ENCODE measurements around the gene WDSUB1.
A peak's percentile ranks its signal among the peaks of the same experiment; 100 is the strongest.

WDSUB1 gene

GRCh38 chr2:159265171-159265576, 21.3 kb downstream of the WDSUB1 start:
- DNase-seq, result no peak

- DNase-seq, result no peak
Measured at GRCh38 chr2:159262904-159263303, 23.6 kb downstream of the WDSUB1 start.

GRCh38 chr2:159262226-159262625, 24.3 kb downstream of the WDSUB1 start:
- DNase-seq, result no peak

- no peak for DNase-seq
Measured at GRCh38 chr2:159256159-159256558, 30.3 kb downstream of the WDSUB1 start.

GRCh38 chr2:159252905-159253304, 33.6 kb downstream of the WDSUB1 start:
- DNase-seq, result no peak

GRCh38 chr2:159251296-159252173, 35.0 kb downstream of the WDSUB1 start:
- no peak for DNase-seq

GRCh38 chr2:159249990-159250715, 36.4 kb downstream of the WDSUB1 start:
- DNase-seq, result peak in 10 of 14 donors; percentile 13 to 56 (median 44)

- DNase-seq, result no peak
Measured at GRCh38 chr2:159246325-159246988, 40.0 kb downstream of the WDSUB1 start.

- no peak for DNase-seq
Measured at GRCh38 chr2:159243529-159243928, 43.0 kb downstream of the WDSUB1 start.

GRCh38 chr2:159234868-159235267, 51.6 kb downstream of the WDSUB1 start:
- DNase-seq, result no peak

- no peak for DNase-seq
Measured at GRCh38 chr2:159232456-159233170, 53.9 kb downstream of the WDSUB1 start.

GRCh38 chr2:159230145-159230877, 56.2 kb downstream of the WDSUB1 start:
- DNase-seq, result peak in 5 of 14 donors; percentile 7 to 14 (median 10)

GRCh38 chr2:159229476-159230144, 56.9 kb downstream of the WDSUB1 start:
- DNase-seq, result no peak

- peak in 6 of 14 donors; percentile 9 to 53 (median 21) for DNase-seq
Measured at GRCh38 chr2:159228081-159228581, 58.4 kb downstream of the WDSUB1 start.

- no peak for DNase-seq
Measured at GRCh38 chr2:159227467-159227866, 59.0 kb downstream of the WDSUB1 start.

- no peak for DNase-seq
Measured at GRCh38 chr2:159226608-159227385, 59.7 kb downstream of the WDSUB1 start.

- DNase-seq, result no peak
Measured at GRCh38 chr2:159226059-159226461, 60.4 kb downstream of the WDSUB1 start.

- no peak for DNase-seq
Measured at GRCh38 chr2:159225025-159226016, 61.2 kb downstream of the WDSUB1 start.
